BE2C (cell line): Measurements from ENCODE around the gene SCRN1.

Source experiments
- DNase-seq: peaks from one replicate; pipeline ENCODE4 v3.0.0-alpha.2; 2020
- H3K27me3 ChIP-seq: fragments of 250-450 bp; sonication (Bioruptor Pico); 2 replicates; pipeline ENCODE4 v1.5.1; 2020; ENCODE audit warnings: mild to moderate bottlenecking
- H3K36me3 ChIP-seq: fragments of 250-450 bp; sonication (Bioruptor Pico); 2 replicates; pipeline ENCODE4 v1.5.1; 2020; ENCODE audit warnings: mild to moderate bottlenecking
- H3K4me1 ChIP-seq: fragments of 250-450 bp; sonication (Bioruptor Pico); 2 replicates; pipeline ENCODE4 v1.5.1; 2020
- H3K4me3 ChIP-seq: 2 replicates; pipeline ENCODE4 v1.5.1; 2011; ENCODE audit warnings: low read depth, low read length
- H3K9me3 ChIP-seq: fragments of 250-450 bp; sonication (Bioruptor Pico); 2 replicates; pipeline ENCODE4 v1.5.1; 2020
- CTCF ChIP-seq: IDR thresholded peaks from 2 replicates; pipeline ENCODE4 v1.5.1; 2012; ENCODE audit warnings: mild to moderate bottlenecking, low read depth, low read length

The SCRN1 gene

GRCh38 chr7:30026229-30027064 lies 36.8 kb upstream of the SCRN1 start, which contains the start of gene FKBP14:
FKBP14 (minus strand) TSS chr7:30026702; CDS start chr7:30026508, 194 bp downstream.
- Histone ChIP-seq H3K27me3 (no peaks in the 10 kb centered on the region), H3K4me1 (no peaks in the 10 kb centered on the region), H3K9me3 (no peaks in the 10 kb centered on the region), H3K4me3 (peak within 1 kb of the TSS; percentile 83), H3K36me3 (no peaks in the 10 kb centered on the region)
- TF ChIP-seq CTCF = no peak
- DNase-seq = peak; percentile 96

- Histone ChIP-seq H3K9me3 (no peaks in the 10 kb centered on the region), H3K36me3 (no peaks in the 10 kb centered on the region), H3K27me3 (no peaks in the 10 kb centered on the region), H3K4me1 (no peaks in the 10 kb centered on the region), H3K4me3 (no peak overlapping the region)
- no peak for TF ChIP-seq CTCF
- DNase-seq = no peak
Observed at GRCh38 chr7:30023524-30023923, 33.9 kb upstream of the SCRN1 start.

- peaks cover 4% of the 10 kb centered on the region; the same call in 1 of the 2 replicates for H3K36me3 ChIP-seq
- no peaks in the 10 kb centered on the region for H3K27me3 ChIP-seq
- H3K4me1 ChIP-seq = no peaks in the 10 kb centered on the region
- no peaks in the 10 kb centered on the region for H3K9me3 ChIP-seq
- TF ChIP-seq CTCF = no peak
- no peak overlapping the region for H3K4me3 ChIP-seq
- DNase-seq = no peak
Observed at GRCh38 chr7:30022991-30023390, 33.4 kb upstream of the SCRN1 start.

GRCh38 chr7:30020535-30020934 lies 30.9 kb upstream of the SCRN1 start:
- Histone ChIP-seq H3K4me1 (no peaks in the 10 kb centered on the region), H3K27me3 (no peaks in the 10 kb centered on the region), H3K4me3 (no peak overlapping the region), H3K36me3 (peaks cover 4% of the 10 kb centered on the region; the same call in 1 of the 2 replicates), H3K9me3 (no peaks in the 10 kb centered on the region)
- TF ChIP-seq CTCF = no peak
- no peak for DNase-seq

- no peak for TF ChIP-seq CTCF
- no peak for DNase-seq
- Histone ChIP-seq H3K4me3 (no peak overlapping the region), H3K36me3 (peaks cover 4% of the 10 kb centered on the region; the same call in 1 of the 2 replicates), H3K4me1 (no peaks in the 10 kb centered on the region), H3K9me3 (no peaks in the 10 kb centered on the region), H3K27me3 (no peaks in the 10 kb centered on the region)
Observed at GRCh38 chr7:30019960-30020359, 30.4 kb upstream of the SCRN1 start.

GRCh38 chr7:30019387-30019786 lies 29.8 kb upstream of the SCRN1 start:
- no peak overlapping the region for H3K4me3 ChIP-seq
- H3K27me3 ChIP-seq = no peaks in the 10 kb centered on the region
- no peaks in the 10 kb centered on the region for H3K9me3 ChIP-seq
- H3K4me1 ChIP-seq = no peaks in the 10 kb centered on the region
- no peak for DNase-seq
- TF ChIP-seq CTCF = no peak; the same call in 1 of the 2 replicates
- H3K36me3 ChIP-seq = peaks cover 4% of the 10 kb centered on the region; the same call in 1 of the 2 replicates
